Breast epithelium (tissue), 3 donors: ENCODE measurements around the gene CCDC92.

Experiments
- POLR2AphosphoS5 ChIP-seq, 3 donors: sonication (generic); formaldehyde crosslinking; IDR thresholded peaks; one replicate each; pipeline ENCODE4 v1.6.1; 2017; ENCODE audit warnings: antibody characterized with exemption in 3 of 3
- TF ChIP-seq, protein P1 (sequence below), 3 donors: fragments of 450-650 bp; IDR thresholded peaks; one replicate each; pipeline ENCODE4 v1.5.1; 2016 to 2017; ENCODE audit warnings: antibody characterized with exemption in 3 of 3, mild to moderate bottlenecking in 3 of 3, moderate library complexity in 3 of 3

GRCh38 chr12:123919980-123920360 is 52.7 kb downstream of the CCDC92 start:
- TF ChIP-seq, protein P1, sequence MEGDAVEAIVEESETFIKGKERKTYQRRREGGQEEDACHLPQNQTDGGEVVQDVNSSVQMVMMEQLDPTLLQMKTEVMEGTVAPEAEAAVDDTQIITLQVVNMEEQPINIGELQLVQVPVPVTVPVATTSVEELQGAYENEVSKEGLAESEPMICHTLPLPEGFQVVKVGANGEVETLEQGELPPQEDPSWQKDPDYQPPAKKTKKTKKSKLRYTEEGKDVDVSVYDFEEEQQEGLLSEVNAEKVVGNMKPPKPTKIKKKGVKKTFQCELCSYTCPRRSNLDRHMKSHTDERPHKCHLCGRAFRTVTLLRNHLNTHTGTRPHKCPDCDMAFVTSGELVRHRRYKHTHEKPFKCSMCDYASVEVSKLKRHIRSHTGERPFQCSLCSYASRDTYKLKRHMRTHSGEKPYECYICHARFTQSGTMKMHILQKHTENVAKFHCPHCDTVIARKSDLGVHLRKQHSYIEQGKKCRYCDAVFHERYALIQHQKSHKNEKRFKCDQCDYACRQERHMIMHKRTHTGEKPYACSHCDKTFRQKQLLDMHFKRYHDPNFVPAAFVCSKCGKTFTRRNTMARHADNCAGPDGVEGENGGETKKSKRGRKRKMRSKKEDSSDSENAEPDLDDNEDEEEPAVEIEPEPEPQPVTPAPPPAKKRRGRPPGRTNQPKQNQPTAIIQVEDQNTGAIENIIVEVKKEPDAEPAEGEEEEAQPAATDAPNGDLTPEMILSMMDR (IDR thresholded peaks at IDR 0.05): no peak
- no peak for TF ChIP-seq POLR2AphosphoS5 (IDR thresholded peaks at IDR 0.05)
